A172 (cell line): ENCODE results near the gene RIMKLB. TPM values are rescaled to one million over a fixed set of nuclear protein-coding genes. Genes with fewer than 3 reads are reported as not detected.

Experiments used
- DNase-seq: peaks from one replicate; pipeline ENCODE4 v3.0.0-alpha.2; 2015; ENCODE audit warnings: low spot score
- total RNA-seq: library from RNA; depleted of rRNA; stranded (reverse); fragments of >200 nt; shearing (Covaris generic); gene quantifications from 2 replicates; pipeline ENCODE4 v1.2.3, GENCODE V29; 2014; rRNA removed

RIMKLB gene, protein sequence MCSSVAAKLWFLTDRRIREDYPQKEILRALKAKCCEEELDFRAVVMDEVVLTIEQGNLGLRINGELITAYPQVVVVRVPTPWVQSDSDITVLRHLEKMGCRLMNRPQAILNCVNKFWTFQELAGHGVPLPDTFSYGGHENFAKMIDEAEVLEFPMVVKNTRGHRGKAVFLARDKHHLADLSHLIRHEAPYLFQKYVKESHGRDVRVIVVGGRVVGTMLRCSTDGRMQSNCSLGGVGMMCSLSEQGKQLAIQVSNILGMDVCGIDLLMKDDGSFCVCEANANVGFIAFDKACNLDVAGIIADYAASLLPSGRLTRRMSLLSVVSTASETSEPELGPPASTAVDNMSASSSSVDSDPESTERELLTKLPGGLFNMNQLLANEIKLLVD
- 18.7 and 35.8 TPM in 2 replicates for total RNA-seq

DNA sequence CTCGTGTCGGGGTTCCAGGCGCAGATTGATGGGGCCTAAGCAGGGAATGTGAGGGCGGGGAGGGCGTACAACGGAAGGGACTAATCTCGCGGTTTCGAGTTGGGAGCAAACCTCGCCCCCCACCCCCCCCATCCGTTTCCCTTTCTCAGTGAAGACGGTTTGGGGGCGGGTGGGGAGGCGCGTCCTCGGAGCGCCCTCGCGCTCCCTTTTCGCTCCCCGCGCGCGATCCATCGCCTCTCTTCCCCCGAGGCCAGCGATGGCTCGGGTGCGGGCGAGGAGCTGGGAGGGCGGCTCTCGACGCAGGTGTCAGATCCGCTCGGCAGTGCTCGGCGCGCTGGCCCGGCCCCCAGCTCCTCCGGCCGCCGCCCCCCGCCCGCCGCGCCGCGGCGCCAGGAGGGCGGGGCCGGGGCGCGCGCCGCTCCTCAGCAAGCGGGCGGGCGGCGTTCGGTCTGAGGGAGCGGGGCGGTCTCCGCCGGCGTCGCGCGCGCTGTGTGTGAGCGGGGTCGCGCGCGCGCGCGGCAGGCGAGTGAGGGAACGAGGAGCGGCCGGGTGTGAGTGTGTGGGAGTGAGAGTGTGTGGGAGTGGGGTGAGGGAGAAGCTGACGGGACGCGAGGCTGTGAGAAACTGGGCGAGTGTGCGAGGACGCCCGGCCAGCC lies at the start of gene RIMKLB:
Gene RIMKLB (plus strand): TSS at position 516 of the 656 bp plus-strand sequence. CDS start 15,876 bp downstream, outside the sequence.
- DNase-seq = peak; percentile 58

DNA sequence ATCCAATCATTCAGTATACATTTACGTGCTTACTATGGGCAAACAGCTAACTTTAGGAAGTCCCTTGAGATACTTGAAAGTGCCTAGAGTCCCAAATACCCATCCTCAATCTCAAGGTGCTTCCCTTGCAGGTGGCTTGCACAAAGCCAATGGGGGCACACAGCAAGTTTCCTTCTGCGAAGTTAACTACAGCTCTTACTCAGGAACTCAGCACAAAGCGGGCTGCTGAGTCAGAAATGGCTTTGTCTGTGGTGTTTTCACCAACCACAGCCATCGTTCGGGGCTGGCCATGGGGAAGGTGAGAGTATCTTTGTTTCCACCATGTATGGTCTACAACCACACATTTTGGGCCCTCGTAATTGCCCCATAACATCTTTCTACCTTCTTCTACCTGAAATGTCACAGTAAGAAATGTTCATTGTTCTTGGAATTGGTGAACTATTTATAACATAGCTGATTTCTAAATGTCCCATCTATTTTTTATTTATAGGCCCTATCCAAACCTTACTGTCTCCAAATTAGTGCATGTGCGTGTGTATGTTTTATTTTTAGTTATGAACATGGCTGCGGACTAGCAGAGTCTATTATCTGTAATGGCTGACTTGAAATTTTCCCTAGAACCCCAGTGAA lies 49.1 kb upstream of the RIMKLB start:
- no peak for DNase-seq

DNA sequence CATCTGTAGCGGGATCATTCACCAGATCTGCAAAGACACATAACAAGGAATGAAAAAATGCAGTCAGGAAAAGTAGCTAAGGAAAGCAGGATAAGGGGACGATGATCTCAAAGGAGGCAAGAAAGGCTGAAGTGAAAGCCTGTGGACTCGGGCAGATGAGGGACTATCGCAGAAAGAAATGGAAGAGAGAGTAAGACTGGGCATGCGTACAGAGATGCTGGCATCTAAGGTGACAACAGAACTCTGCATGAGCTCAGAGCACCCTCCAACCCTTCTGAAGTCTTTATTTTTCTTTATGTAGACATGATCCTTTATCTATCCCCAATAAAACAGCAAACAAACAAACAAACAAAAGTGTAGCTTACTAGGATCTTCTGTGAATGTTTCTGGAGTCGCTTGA lies 42.4 kb upstream of the RIMKLB start:
- DNase-seq = no peak

DNA sequence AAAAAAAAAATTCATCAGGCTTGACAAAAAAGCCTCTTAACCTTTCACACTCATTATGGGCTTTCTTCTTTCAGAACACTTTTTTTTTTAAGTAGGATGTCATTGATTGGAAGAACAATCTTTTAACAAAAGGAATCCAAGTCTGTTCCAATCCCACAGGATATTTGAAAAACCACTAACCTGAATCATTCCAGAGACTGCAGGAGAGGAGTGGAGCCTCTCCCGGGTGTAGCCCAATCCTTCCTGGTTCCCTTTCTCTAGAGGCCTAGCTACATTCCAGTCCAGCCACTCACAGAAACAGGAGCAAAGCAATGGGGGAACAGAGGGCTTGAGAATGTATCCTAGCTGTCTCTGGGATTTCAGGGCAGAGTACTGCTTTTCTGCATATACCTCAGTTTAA lies 39.4 kb upstream of the RIMKLB start:
- DNase-seq = peak; percentile 47

DNA sequence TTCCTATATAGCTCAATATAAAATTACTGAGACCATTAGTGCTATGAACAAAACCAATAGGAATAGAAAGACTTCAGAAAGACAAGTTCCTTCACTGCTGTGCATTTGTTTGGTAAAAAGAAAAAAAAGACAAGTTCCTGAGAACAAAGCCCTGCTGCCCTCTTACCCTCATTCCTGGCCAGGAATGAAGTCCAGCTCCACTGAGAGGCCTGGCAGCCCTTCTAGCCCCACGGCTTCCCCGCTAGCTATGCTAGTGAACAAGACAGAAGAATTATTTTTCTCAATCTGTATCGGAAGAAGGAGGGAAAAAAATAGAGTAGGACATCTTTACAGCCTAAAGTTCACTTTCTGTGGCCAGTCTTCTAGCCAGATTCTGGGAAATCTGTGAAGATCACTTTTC lies 36.8 kb upstream of the RIMKLB start:
- DNase-seq = no peak

DNA sequence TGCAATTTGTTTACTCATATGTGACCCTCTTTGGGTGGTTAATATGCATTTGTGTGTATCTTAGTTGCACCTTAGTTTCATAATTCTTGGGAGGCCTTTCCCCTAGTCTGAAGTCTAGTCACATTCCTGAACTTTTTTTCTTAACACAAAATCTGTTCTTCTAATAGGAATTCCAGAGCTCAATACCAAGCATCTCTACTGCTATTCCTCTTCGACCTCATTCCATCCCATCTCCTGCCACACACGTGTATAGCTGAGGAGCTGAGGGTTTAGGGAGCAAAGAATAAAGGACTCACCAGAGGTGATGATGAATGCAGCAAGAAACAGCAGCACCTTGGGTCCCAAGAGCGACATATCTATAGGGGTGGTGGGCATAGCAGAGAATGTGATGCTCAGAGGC lies 36.0 kb upstream of the RIMKLB start:
- DNase-seq = no peak

DNA sequence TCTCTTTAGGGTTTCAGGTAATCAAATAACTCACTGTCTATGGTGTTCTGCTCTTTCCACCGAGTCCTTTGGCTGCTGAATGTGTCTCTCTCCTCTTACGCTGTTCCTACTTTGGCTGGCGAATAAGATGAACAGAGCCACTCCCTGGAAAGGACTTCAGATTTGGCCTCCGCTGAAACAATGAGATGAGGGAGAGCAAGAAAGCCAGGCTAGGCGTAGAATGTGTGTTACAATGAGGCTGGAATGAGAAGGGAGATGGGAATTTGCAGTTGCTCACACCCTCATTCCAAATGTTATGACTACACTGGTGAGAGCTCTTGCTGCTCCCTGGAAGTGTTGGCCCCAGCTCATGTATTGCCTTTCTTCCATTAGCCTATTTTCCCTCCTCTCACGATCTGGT lies 35.2 kb upstream of the RIMKLB start, which contains the start of gene MFAP5:
Gene MFAP5 (minus strand): TSS at position 234 of the 400 bp plus-strand sequence. CDS start 722 bp downstream, outside the sequence.
- DNase-seq = no peak

DNA sequence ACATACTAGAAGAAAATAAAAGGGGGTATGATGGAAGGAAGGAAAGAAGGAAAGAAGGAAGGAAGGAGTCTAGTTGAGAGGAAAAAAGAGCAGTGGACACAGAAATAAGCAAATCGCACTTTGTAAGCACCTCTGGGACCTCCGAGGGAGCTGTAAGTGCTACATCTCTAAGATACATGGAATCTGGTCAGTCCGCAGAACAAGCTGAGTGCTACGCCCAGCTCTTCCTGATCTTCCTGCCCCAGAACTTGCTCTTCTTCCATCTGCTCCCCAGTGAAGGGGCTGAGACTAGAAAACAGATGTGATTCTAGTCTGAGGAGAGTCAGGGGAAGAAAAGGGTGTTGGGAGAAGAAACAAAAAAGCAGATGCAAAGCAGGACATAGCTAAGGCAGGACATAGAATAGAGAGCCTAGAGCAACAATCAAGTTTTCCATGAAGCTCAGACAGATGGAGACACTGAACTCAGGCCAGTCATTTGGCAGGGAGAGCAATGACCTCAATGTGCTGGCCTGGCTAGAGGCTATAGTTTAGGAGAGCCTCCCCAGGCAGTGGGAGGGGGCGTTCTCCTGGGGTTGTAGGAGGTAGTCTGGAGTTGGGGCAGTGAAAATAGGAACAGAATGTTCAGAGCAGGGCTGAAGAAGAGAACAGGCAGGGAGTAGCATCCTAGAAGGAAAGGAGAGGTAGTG lies 33.4 kb upstream of the RIMKLB start:
- no peak for DNase-seq

DNA sequence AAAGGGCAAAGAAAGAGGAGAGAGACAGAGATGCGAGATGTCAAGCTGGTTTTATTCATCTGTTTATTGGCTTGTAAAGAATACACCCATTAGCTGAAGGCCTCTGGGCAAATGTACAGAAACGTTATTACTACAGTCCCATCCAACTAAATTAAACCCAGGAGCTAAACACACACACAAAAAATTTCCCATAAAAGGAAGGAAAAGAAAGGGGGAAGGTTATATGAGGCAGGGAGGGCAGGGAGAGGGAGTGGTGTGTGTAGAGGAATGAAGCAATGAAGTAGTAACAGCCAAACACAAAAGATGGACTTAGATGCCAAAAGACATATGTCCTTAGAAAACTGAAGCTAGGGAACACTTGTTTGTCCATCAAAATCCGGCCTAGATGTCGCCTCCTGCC lies 32.0 kb upstream of the RIMKLB start:
- DNase-seq = no peak

DNA sequence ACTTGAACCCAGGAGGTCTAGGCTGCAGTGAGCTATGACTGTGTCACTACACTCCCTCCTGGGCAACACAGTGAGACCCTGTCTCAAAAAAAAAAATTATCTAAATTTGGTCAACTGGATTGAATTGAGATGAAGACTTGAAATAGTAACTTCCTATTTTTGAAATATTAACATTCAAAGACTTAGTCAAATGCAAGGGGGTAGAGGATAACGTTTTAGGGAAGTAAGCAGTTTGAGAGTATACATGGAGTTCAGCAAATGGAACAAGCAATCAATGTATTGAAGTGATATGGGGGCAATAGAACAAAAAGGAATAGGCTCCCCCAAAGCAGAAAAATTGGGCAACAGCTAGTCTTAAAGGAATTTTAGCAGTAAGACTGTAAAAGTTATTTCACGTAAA lies 30.5 kb upstream of the RIMKLB start:
- DNase-seq = no peak

DNA sequence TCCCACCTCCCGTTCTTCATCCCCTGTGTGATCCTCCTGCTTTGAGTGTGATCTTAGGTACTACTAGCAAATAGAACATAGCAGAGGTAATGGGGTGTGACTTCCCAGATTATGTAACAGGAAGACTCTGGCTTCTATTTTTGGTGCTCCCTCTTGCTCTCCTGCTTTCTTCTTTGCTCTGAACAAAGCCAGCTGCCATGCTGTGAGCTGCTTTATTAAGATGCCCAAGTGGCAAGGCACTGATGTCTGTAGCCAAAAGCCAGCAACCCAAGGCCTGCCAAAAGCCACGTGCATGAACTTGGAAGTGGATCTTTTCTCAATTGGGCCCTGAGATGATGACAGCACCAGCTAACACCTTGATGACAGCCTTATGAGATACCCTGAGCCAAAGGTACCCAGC lies 29.4 kb upstream of the RIMKLB start:
- no peak for DNase-seq

DNA sequence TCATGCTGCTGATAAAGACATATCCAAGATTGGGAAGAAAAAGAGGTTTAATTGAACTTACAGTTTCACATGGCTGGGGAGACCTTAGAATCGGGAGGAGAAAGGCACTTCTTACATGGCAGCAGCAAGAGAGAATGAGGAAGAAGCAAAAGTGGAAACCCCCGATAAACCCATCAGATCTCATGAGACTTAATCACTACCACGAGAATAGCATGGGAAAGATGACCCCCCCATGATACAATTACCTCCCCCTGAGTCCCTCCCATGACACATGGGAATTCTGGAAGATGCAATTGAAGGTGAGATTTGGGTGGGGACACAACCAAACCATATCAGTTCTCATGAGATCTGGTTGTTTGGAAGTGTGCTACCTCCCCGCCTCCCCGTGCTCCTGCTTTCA lies 25.4 kb upstream of the RIMKLB start:
- DNase-seq = no peak

DNA sequence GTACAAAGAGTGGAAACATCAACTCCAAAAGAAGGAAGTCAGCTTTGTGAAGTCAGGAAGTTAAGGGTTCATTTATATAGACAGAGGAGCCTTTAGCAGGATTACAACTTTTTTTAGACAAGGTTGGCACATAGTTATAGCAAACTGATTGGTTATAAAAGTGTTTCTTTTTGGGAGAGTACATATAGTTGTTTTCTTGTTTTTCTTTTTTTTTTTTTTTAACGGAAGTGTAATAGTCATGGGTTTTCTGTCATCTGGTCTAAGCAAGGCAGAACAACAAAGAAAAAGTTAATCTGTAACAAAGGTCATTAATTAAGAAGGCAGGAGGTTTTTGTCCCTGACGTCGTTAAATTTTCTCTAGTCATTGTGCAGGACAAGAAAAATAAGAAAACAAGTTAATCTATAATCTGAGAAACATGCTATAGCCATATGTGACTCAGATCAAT lies 22.2 kb upstream of the RIMKLB start:
- DNase-seq = no peak

DNA sequence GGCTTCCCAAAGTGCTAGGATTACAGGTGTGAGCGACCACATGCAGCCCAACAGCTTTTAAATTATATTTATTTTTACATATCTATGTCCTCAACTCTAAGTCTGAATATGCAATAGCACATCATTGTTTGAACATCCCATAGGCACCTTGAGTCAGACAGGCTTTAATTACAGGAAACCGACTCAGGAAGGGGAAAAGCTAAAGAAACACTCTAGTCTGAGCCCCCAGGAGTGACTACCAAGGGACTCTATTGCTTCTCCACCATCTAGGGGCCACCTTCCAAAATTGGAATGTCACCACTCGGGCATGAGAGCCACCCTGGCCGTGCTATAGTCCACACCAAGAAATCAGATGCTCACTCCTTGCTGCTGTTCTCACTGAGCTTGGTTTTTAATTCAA lies 21.1 kb upstream of the RIMKLB start:
- no peak for DNase-seq

DNA sequence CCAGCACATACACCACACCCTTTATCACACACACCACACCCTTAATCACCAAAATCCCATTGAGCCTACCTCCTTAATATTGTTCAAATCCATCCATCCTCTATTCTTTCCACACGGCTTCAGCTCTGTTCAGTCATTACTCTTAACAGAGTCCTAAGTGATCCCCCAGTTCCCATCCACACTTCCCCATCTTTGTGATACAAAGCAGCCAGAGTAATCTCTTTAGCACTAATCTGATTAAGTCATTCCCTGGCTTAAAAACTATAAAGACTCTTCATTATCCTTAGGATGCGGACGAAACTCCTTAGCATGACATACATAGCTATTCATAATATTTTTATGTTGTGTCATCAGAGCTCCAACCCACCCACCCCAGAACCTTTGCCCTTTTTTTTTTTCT lies 20.4 kb upstream of the RIMKLB start:
- no peak for DNase-seq

DNA sequence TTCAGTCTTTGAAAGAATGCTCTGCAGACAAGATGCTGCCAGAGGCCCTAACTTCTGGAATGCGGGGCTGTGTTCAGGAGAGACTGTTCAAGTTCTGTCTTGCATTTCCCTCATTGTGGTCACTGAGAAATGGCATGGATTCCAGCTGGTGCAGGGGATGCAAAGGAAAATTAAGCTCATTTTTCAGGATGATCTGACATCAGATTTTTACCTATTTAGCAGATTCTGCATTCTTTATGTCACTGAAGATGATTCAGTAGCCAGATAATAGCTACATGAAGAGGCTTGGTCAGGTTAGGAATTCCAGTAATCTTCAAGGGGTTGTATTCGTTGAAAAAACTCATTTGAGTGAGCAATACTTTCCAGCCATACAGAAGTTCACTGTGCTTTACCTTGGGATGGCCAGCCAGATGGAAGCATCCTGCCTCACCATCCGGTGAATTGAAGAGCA lies 19.1 kb upstream of the RIMKLB start:
- peak; percentile 80 for DNase-seq

DNA sequence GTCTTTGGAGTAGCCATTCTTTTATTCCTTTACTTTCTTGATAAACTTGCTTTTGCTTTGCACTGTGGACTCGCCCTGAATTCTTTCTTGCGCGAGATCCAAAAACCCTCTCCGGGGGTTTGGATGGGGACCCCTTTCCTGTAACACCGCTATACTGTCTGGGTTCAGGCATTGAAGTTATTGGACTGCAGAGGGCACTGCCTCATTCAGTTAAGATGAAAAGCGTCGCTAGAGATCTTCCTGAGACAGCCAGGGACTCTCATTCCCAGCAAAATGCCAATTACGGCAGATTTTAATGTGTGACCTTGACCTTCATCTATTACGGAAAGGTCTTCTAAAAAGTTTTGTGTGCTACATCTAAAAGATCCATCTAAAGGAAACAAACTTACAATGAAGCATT lies 17.3 kb upstream of the RIMKLB start:
- no peak for DNase-seq

DNA sequence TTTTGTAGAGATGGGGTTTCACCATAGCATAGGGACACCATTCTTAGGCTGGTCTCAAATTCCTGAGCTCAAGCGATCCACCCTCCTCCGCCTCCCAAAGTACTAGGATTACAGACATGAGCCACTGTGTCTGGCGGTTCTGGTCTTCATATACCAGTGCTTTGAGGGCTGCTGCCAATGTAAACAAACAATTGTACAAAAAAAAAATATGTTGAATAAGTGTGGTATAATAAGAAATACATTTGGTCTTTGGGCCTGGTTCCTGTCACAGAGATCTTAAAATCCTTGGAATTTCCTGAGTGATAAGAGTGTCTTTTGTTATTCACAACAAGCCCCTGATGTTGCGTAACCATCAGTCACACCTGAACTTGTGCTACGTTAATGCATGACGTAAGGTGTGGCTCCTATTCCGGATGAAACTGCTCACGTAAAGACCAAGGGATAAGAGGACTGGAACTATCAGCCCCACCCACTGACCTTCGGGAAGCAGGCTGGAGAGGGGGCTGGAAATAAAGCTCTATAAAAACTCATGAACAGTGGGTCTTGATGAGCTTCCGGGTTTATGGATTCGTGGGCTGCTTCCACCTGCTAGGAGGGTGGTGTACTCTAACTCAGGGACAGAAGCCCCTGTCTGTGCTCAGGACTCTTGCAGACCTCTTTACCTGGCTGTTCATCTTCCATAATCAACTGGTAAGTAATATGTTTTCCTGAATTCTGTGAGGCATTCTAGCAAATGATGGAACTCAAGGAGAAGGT lies 16.5 kb upstream of the RIMKLB start:
- DNase-seq = peak; percentile 59

DNA sequence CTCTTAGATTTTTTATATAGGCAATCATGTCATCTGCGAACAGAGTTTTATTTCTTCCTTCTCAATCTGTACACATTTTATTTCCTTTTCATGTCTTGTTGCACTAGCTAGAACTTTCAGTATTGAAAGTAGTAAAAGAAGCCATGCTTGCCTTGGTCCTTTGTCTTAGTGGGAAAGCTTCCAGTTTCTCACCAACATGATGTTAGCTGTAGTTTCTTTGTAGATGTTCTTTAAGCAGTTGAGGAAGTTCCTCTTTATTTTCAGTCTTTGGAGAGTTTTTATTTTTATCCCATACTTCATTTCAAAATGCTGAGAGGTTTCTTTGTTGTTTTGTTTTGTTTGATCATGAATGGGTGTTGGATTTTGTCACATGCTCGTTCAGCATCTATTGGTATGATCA lies 12.7 kb upstream of the RIMKLB start:
- DNase-seq = no peak

DNA sequence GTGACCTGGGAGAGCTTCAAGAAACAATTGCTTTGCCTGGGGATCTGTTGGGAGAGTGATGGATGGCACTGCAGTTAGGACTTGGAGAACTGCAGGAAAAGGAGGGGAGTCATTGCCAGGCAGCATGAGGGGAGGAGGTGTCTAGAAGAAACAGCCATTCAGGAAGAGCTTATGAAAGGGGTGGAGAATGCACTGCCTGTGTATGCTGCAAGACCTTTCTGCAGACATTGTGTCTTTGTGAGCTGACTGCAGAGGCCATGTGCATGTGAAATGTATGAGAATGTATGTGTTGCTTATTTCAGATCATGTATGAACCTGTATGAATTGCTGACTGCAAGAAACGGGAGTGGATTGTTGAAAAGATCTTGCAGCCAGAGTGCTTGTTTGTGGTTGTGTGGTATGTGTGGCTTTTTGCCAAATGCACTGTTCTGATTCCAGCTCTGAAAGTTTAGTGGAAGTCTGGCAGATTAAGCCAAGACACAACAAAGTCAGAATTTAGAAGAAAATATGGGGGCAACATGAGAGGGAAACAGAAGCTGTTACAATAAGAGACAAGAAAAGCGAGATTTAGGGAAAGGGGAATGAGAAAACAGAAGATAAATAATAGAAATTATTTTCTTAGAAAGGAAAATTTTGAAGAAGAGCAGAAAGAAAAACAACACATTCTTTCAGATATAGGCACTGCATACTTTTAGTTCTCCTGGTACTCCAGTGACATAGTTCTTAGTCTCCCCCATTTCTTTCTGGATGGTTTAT lies 9.8 kb upstream of the RIMKLB start:
- DNase-seq = peak; percentile 84

DNA sequence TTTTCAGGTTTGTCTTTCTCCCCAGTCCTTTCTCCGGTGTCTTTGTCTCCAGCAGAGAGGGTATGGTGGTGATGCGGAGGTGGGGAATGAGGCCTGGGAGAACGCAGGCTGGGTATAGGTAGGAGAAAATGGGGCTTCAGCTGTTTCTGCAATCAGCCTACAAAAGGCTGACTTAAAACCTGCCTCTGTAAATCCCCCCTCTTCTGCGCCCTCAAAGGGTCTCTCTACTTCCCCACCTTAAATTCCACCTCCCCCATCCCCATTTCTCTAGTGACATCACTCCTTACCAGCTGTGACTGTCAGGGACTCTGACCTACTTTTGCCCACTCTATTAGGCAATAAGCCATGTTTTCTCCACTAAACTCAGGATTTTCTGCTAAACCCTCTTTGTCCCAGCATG lies 8.1 kb upstream of the RIMKLB start:
- DNase-seq = no peak
